Erythroblast (primary cell): ENCODE data around the gene FCHSD2.

Experiments
- GATA1 ChIP-seq: IDR thresholded peaks from 2 replicates; pipeline ENCODE4 v1.6.1; 2011; ENCODE audit warnings: low read depth, mild to moderate bottlenecking, control low read depth, low read length, moderate library complexity
- POLR2A ChIP-seq: IDR thresholded peaks from 2 replicates; pipeline ENCODE4 v1.6.1; 2011; ENCODE audit warnings: mild to moderate bottlenecking, low read length

GRCh38 chr11:72869831-72870230, 272.3 kb downstream of the FCHSD2 start:
- TF ChIP-seq POLR2A: no peak
- no peak for TF ChIP-seq GATA1
